NCI-H345 treated with DMSO at 0.1 percent for 48 hours (cell line): Measurements from ENCODE around the gene NR3C1.

Experiments
- DNase-seq: peaks from one replicate; lab custom pipeline; 2025; ENCODE audit not compliant: unreplicated experiment; lab: John Stamatoyannopoulos, UW

Gene NR3C1

GRCh38 chr5:143372187-143372829 lies 31.2 kb downstream of the NR3C1 start:
- DNase-seq, result no peak

GRCh38 chr5:143370440-143370839 lies 33.0 kb downstream of the NR3C1 start:
- no peak for DNase-seq

- no peak for DNase-seq
These were observed 39.4 kb downstream of the NR3C1 start for GRCh38 chr5:143364061-143364460.

GRCh38 chr5:143362664-143363227 lies 40.7 kb downstream of the NR3C1 start:
- DNase-seq, result no peak

- no peak for DNase-seq
These were observed 42.0 kb downstream of the NR3C1 start for GRCh38 chr5:143361438-143361837.

- DNase-seq, result no peak
These were observed 42.7 kb downstream of the NR3C1 start for GRCh38 chr5:143360755-143361154.

- no peak for DNase-seq
These were observed 43.6 kb downstream of the NR3C1 start for GRCh38 chr5:143359869-143360268.

GRCh38 chr5:143356855-143357583 lies 46.5 kb downstream of the NR3C1 start:
- DNase-seq, result no peak

GRCh38 chr5:143355710-143356109 lies 47.8 kb downstream of the NR3C1 start:
- peak; percentile 90 for DNase-seq

GRCh38 chr5:143354025-143354424 lies 49.5 kb downstream of the NR3C1 start:
- DNase-seq, result no peak

GRCh38 chr5:143352691-143353090 lies 50.8 kb downstream of the NR3C1 start:
- no peak for DNase-seq

- DNase-seq, result no peak
These were observed 52.5 kb downstream of the NR3C1 start for GRCh38 chr5:143350751-143351602.

- DNase-seq, result no peak
These were observed 53.1 kb downstream of the NR3C1 start for GRCh38 chr5:143350341-143350740.

GRCh38 chr5:143349177-143349576 lies 54.3 kb downstream of the NR3C1 start:
- no peak for DNase-seq

- no peak for DNase-seq
These were observed 55.7 kb downstream of the NR3C1 start for GRCh38 chr5:143347698-143348344.

- DNase-seq, result no peak
These were observed 56.4 kb downstream of the NR3C1 start for GRCh38 chr5:143347046-143347445.

GRCh38 chr5:143345671-143346440 lies 57.6 kb downstream of the NR3C1 start:
- DNase-seq, result no peak

- no peak for DNase-seq
These were observed 60.4 kb downstream of the NR3C1 start for GRCh38 chr5:143343042-143343441.

- no peak for DNase-seq
These were observed 60.9 kb downstream of the NR3C1 start for GRCh38 chr5:143342607-143343006.
